ENCODE data around the gene EBF4. TPM values are rescaled to one million over a fixed set of nuclear protein-coding genes. Genes with fewer than 3 reads are reported as not detected.

EBF4 gene
- total and polyA plus RNA-seq, 2 of the 8 experiments (the other 6 are each of a cell fraction or from before 2014, with no cell fraction given): 1.2 to 2.9 TPM

GRCh38 chr20:2762578-2763131 is 70.1 kb downstream of the EBF4 start (continued):
- TF ChIP-seq SIN3A (conservative IDR thresholded peaks at IDR 0.05 in 1 of 2, IDR thresholded peaks at IDR 0.05 in 1 of 2; ENCODE audit: low read depth in 1 of 2, low read length in 2 of 2): no peak
- no peak for TF ChIP-seq GTF2F1 (IDR thresholded peaks at IDR 0.05; ENCODE audit: borderline replicate concordance, low read depth, low read length)
- no peak for TF ChIP-seq SP4 (IDR thresholded peaks at IDR 0.05; ENCODE audit: low read length)
- TF ChIP-seq USF2 (IDR thresholded peaks at IDR 0.05; ENCODE audit: low read length): no peak

Data from H1 (cell line).